AG09309 (cell line): ENCODE measurements around the gene STK32A.

ENCODE experiments used
- DNase-seq: peaks from one replicate; pipeline ENCODE4 v3.0.0-alpha.2; 2010; ENCODE audit warnings: low read depth
- H3K4me3 ChIP-seq: 2 replicates; pipeline ENCODE4 v1.5.1; 2011; ENCODE audit warnings: mild to moderate bottlenecking, low read depth, low read length, moderate library complexity; ENCODE audit not compliant: control insufficient read depth
- CTCF ChIP-seq: IDR thresholded peaks from 2 replicates; pipeline ENCODE4 v1.5.1; 2011; ENCODE audit warnings: mild to moderate bottlenecking, low read depth, low read length, inconsistent platforms; ENCODE audit not compliant: insufficient read depth, control insufficient read depth; ENCODE audit errors: missing control alignments

STK32A gene

GRCh38 chr5:147410496-147411358 lies 175.9 kb downstream of the STK32A start:
- TF ChIP-seq CTCF: no peak
- DNase-seq: no peak
- no peak overlapping the region for H3K4me3 ChIP-seq

GRCh38 chr5:147411359-147412319 lies 176.8 kb downstream of the STK32A start:
- no peak for DNase-seq
- no peak for TF ChIP-seq CTCF
- H3K4me3 ChIP-seq: no peak overlapping the region

GRCh38 chr5:147412561-147412960 lies 177.7 kb downstream of the STK32A start:
- TF ChIP-seq CTCF: no peak
- no peak overlapping the region for H3K4me3 ChIP-seq
- DNase-seq: no peak

- H3K4me3 ChIP-seq: no peak overlapping the region
- DNase-seq: no peak
- no peak for TF ChIP-seq CTCF
Measured at GRCh38 chr5:147413266-147413665, 178.4 kb downstream of the STK32A start.

- DNase-seq: no peak
Measured at GRCh38 chr5:147415651-147416050, 180.8 kb downstream of the STK32A start.

More at GRCh38 chr5:147415651-147416050, 180.8 kb downstream of the STK32A start:
- H3K4me3 ChIP-seq: no peak overlapping the region
- TF ChIP-seq CTCF: no peak
